Neural cell (in vitro differentiated cells): ENCODE data around the gene ZNF277. TPM values are rescaled to one million over a fixed set of nuclear protein-coding genes. Genes with fewer than 3 reads are reported as not detected.

Source experiments
- H2AFZ ChIP-seq: fragments of 200-600, 300-800 bp; sonication (generic), shearing (Covaris generic); 2 replicates; pipeline ENCODE4 v1.6.0; 2014; ENCODE audit warnings: low read depth, mild to moderate bottlenecking, antibody characterized with exemption, low read length, moderate library complexity
- H3F3A ChIP-seq: fragments of 200-600 bp; shearing (Covaris generic); 2 replicates; pipeline ENCODE4 v1.6.1; 2016; ENCODE audit warnings: mild to moderate bottlenecking, moderate library complexity, mixed read lengths, antibody characterized with exemption, low read length; ENCODE audit not compliant: insufficient read depth, poor library complexity, severe bottlenecking
- H3K27ac ChIP-seq: fragments of 200-600, 300-800 bp; sonication (generic), shearing (Covaris generic); 2 replicates; pipeline ENCODE4 v1.5.1; 2014; ENCODE audit warnings: mild to moderate bottlenecking, low read length, moderate library complexity
- H3K27me3 ChIP-seq: fragments of 300-800, 200-600 bp; sonication (generic), shearing (Covaris generic); 2 replicates; pipeline ENCODE4 v1.6.0; 2014; ENCODE audit warnings: mild to moderate bottlenecking, low read depth, low read length, moderate library complexity; ENCODE audit not compliant: insufficient read depth
- H3K36me3 ChIP-seq: fragments of 300-800, 200-600 bp; sonication (generic), shearing (Covaris generic); 2 replicates; pipeline ENCODE4 v1.5.1; 2014; ENCODE audit warnings: mild to moderate bottlenecking, antibody characterized with exemption, low read length, moderate library complexity; ENCODE audit not compliant: insufficient read depth
- H3K4me2 ChIP-seq: fragments of 300-800, 200-600 bp; sonication (generic), shearing (Covaris generic); 2 replicates; pipeline ENCODE4 v1.6.0; 2014; ENCODE audit warnings: mild to moderate bottlenecking, low read length
- H3K4me3 ChIP-seq: fragments of 300-800, 200-600 bp; sonication (generic), shearing (Covaris generic); 2 replicates; pipeline ENCODE4 v1.5.1; 2014; ENCODE audit warnings: mild to moderate bottlenecking, low read length, moderate library complexity
- H3K79me2 ChIP-seq: fragments of 200-600 bp; shearing (Covaris generic); replicated peaks from 2 replicates; pipeline ENCODE4 v1.6.0; 2014; ENCODE audit warnings: mild to moderate bottlenecking, low read length, moderate library complexity; ENCODE audit not compliant: insufficient read depth
- H3K9ac ChIP-seq: fragments of 300-800, 200-600 bp; sonication (generic), shearing (Covaris generic); 2 replicates; pipeline ENCODE4 v1.6.1; 2016; ENCODE audit warnings: mild to moderate bottlenecking, low read length, mixed read lengths
- H3K9me2 ChIP-seq: fragments of 200-600 bp; shearing (Covaris generic); 2 replicates; pipeline ENCODE4 v1.6.1; 2016; ENCODE audit warnings: mild to moderate bottlenecking, low read length, mixed read lengths; ENCODE audit not compliant: insufficient read depth
- H3K9me3 ChIP-seq: fragments of 200-600, 300-800 bp; sonication (generic), shearing (Covaris generic); 2 replicates; pipeline ENCODE4 v1.6.1; 2016; ENCODE audit warnings: mild to moderate bottlenecking, mixed run types, low read length, moderate library complexity, mixed read lengths
- H4K20me1 ChIP-seq: fragments of 200-600 bp; shearing (Covaris generic); 2 replicates; pipeline ENCODE4 v1.6.1; 2016; ENCODE audit warnings: mild to moderate bottlenecking, mixed run types; ENCODE audit not compliant: insufficient read depth
- EP300 ChIP-seq: fragments of 450-650 bp; conservative IDR thresholded peaks from 2 replicates; pipeline ENCODE4 v1.6.1; 2014; ENCODE audit warnings: antibody characterized with exemption, mild to moderate bottlenecking, moderate library complexity; ENCODE audit not compliant: poor library complexity, severe bottlenecking
- EZH2 ChIP-seq: fragments of 200-600, 300-800 bp; shearing (Covaris generic), sonication (generic); IDR thresholded peaks from 2 replicates; pipeline ENCODE4 v1.6.1; 2014; ENCODE audit warnings: antibody characterized with exemption, low read length, borderline replicate concordance, mild to moderate bottlenecking; ENCODE audit not compliant: insufficient read depth, poor library complexity, severe bottlenecking
- MXI1 ChIP-seq: fragments of 450-650 bp; conservative IDR thresholded peaks from 2 replicates; pipeline ENCODE4 v1.6.1; 2014; ENCODE audit warnings: antibody characterized with exemption, mild to moderate bottlenecking; ENCODE audit not compliant: poor library complexity, severe bottlenecking
- POLR2AphosphoS5 ChIP-seq: IDR thresholded peaks from 2 replicates; pipeline ENCODE4 v1.6.1; 2012
- RAD21 ChIP-seq: fragments of 450-650 bp; conservative IDR thresholded peaks from 2 replicates; pipeline ENCODE4 v1.6.1; 2014; ENCODE audit warnings: antibody characterized with exemption, mild to moderate bottlenecking, moderate library complexity
- SMC3 ChIP-seq: fragments of 450-650 bp; conservative IDR thresholded peaks from 2 replicates; pipeline ENCODE4 v1.6.1; 2014; ENCODE audit warnings: antibody characterized with exemption, mild to moderate bottlenecking, moderate library complexity; ENCODE audit not compliant: poor library complexity
- TAF1 ChIP-seq: IDR thresholded peaks from 2 replicates; pipeline ENCODE4 v1.6.1; 2012; ENCODE audit warnings: low read depth
- polyA plus RNA-seq: library from polyadenylated mRNA; depleted of rRNA; stranded (reverse); fragments of >200 nt; gene quantifications from 2 replicates; pipeline ENCODE4 v1.2.3, GENCODE V29; 2014
- TF ChIP-seq, protein P1 (sequence below): fragments of 450-650 bp; IDR thresholded peaks from 2 replicates; pipeline ENCODE4 v1.5.1; 2014; ENCODE audit warnings: antibody characterized with exemption, mild to moderate bottlenecking, moderate library complexity; ENCODE audit not compliant: poor library complexity, severe bottlenecking
- TF ChIP-seq, protein P2 (sequence below): IDR thresholded peaks from 2 replicates; pipeline ENCODE4 v1.6.1; 2012; ENCODE audit warnings: borderline replicate concordance

Gene ZNF277
- polyA plus RNA-seq, 1 donor from 2014 or later, result 30.0 TPM

DNA sequence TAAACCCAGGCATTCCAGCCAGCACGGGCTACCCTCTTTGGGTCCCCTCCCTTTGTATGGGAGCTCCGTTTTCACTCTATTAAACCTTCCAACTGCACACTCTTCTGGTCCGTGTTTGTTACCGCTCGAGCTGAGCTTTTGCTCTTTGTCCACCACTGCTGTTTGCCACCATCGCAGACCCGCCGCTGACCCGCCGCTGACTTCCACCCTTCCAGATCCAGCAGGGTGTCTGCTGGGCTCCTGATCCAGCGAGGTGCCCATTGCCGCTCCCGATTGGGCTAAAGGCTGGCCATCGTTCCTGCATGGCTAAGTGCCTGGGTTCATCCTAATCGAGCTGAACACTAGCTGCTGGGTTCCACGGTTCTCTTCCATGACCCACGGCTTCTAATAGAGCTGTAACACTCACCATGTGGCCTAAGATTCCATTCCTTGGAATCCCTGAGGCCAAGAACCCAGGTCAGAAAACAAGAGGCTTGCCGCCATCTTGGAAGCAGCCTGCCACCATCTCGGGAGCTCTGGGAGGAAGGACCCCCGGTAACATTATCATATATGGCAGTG lies 14.5 kb downstream of the ZNF277 start:
- Histone ChIP-seq H3F3A (no peaks in the 10 kb centered on the region), H2AFZ (no peak overlapping the region), H3K4me2 (no peak overlapping the region), H3K4me3 (no peak overlapping the region), H3K27ac (no peak overlapping the region), H3K9me2 (no peaks in the 10 kb centered on the region), H3K27me3 (no peaks in the 10 kb centered on the region), H4K20me1 (no peaks in the 10 kb centered on the region), H3K9ac (no peak overlapping the region), H3K9me3 (no peaks in the 10 kb centered on the region), H3K79me2 (no peaks in the 10 kb centered on the region), H3K36me3 (no peaks in the 10 kb centered on the region)
- no peak for TF ChIP-seq SMC3
- TF ChIP-seq TAF1, result no peak
- TF ChIP-seq EZH2, result no peak
- no peak for TF ChIP-seq RAD21
- no peak for TF ChIP-seq EP300
- TF ChIP-seq POLR2AphosphoS5, result no peak
- no peak for TF ChIP-seq MXI1
- TF ChIP-seq, protein P1, sequence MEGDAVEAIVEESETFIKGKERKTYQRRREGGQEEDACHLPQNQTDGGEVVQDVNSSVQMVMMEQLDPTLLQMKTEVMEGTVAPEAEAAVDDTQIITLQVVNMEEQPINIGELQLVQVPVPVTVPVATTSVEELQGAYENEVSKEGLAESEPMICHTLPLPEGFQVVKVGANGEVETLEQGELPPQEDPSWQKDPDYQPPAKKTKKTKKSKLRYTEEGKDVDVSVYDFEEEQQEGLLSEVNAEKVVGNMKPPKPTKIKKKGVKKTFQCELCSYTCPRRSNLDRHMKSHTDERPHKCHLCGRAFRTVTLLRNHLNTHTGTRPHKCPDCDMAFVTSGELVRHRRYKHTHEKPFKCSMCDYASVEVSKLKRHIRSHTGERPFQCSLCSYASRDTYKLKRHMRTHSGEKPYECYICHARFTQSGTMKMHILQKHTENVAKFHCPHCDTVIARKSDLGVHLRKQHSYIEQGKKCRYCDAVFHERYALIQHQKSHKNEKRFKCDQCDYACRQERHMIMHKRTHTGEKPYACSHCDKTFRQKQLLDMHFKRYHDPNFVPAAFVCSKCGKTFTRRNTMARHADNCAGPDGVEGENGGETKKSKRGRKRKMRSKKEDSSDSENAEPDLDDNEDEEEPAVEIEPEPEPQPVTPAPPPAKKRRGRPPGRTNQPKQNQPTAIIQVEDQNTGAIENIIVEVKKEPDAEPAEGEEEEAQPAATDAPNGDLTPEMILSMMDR, result no peak
- TF ChIP-seq, protein P2, sequence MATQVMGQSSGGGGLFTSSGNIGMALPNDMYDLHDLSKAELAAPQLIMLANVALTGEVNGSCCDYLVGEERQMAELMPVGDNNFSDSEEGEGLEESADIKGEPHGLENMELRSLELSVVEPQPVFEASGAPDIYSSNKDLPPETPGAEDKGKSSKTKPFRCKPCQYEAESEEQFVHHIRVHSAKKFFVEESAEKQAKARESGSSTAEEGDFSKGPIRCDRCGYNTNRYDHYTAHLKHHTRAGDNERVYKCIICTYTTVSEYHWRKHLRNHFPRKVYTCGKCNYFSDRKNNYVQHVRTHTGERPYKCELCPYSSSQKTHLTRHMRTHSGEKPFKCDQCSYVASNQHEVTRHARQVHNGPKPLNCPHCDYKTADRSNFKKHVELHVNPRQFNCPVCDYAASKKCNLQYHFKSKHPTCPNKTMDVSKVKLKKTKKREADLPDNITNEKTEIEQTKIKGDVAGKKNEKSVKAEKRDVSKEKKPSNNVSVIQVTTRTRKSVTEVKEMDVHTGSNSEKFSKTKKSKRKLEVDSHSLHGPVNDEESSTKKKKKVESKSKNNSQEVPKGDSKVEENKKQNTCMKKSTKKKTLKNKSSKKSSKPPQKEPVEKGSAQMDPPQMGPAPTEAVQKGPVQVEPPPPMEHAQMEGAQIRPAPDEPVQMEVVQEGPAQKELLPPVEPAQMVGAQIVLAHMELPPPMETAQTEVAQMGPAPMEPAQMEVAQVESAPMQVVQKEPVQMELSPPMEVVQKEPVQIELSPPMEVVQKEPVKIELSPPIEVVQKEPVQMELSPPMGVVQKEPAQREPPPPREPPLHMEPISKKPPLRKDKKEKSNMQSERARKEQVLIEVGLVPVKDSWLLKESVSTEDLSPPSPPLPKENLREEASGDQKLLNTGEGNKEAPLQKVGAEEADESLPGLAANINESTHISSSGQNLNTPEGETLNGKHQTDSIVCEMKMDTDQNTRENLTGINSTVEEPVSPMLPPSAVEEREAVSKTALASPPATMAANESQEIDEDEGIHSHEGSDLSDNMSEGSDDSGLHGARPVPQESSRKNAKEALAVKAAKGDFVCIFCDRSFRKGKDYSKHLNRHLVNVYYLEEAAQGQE, result no peak

DNA sequence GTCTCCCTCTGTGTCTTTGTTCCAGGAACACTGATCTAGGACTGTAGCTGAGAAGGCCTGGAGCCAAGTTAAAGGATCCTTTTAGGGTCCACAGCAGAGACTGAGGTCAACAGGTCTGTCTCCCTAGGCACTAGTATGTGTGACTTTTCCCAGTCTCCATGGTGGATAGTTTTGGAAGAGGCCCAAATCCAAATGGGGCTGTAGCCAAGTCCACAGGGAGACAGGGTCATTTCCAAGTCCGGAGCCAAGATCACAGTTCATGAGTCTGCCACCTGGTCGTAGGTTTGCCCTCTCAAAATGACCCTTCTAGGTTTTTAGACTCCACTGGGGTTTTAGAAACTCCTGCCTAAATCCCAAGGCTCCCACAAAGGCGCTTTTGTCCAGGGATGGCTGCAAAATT lies 16.8 kb downstream of the ZNF277 start:
- H4K20me1 ChIP-seq, result no peaks in the 10 kb centered on the region
- H3K4me2 ChIP-seq, result no peak overlapping the region
- no peak overlapping the region for H3K27ac ChIP-seq
- H3K4me3 ChIP-seq, result no peak overlapping the region
- H3K9me2 ChIP-seq, result no peaks in the 10 kb centered on the region
- no peaks in the 10 kb centered on the region for H3K9me3 ChIP-seq
- no peak for TF ChIP-seq EZH2
- no peak for TF ChIP-seq SMC3
- no peak for TF ChIP-seq POLR2AphosphoS5
- no peak for TF ChIP-seq EP300
- no peak for TF ChIP-seq MXI1
- no peak for TF ChIP-seq RAD21
- TF ChIP-seq, protein P1, result no peak
- no peak for TF ChIP-seq TAF1
- TF ChIP-seq, protein P2, result no peak
- H3K9ac ChIP-seq, result no peak overlapping the region
- H3F3A ChIP-seq, result no peaks in the 10 kb centered on the region
- H2AFZ ChIP-seq, result no peak overlapping the region
- H3K36me3 ChIP-seq, result no peaks in the 10 kb centered on the region
- H3K79me2 ChIP-seq, result peaks cover 3% of the 10 kb centered on the region
- H3K27me3 ChIP-seq, result no peaks in the 10 kb centered on the region
